T-helper 1 cell (primary cell): Measurements from ENCODE around the gene COX7A2.

Source experiments
- DNase-seq, 5 donors: peaks; one replicate each; pipeline ENCODE4 v3.0.0-alpha.2; 2012 to 2020

COX7A2 gene

GRCh38 chr6:75219263-75219662, 24.3 kb downstream of the COX7A2 start:
- no peak for DNase-seq

- no peak for DNase-seq
Observed at GRCh38 chr6:75217193-75217592, 26.4 kb downstream of the COX7A2 start.

- DNase-seq = no peak
Observed at GRCh38 chr6:75215291-75215690, 28.3 kb downstream of the COX7A2 start.

- DNase-seq = no peak
Observed at GRCh38 chr6:75213732-75214131, 29.9 kb downstream of the COX7A2 start.

- no peak for DNase-seq
Observed at GRCh38 chr6:75213112-75213511, 30.5 kb downstream of the COX7A2 start.

GRCh38 chr6:75211920-75212590, 31.5 kb downstream of the COX7A2 start:
- DNase-seq = no peak

- DNase-seq = peak in 4 of 5 donors; percentile 27 to 54 (median 46)
Observed at GRCh38 chr6:75210885-75211739, 32.5 kb downstream of the COX7A2 start.

GRCh38 chr6:75209184-75209723, 34.3 kb downstream of the COX7A2 start:
- DNase-seq = no peak

- DNase-seq = peak; percentile 50 to 75 (median 69)
Observed at GRCh38 chr6:75208298-75209183, 35.1 kb downstream of the COX7A2 start.

- DNase-seq = no peak
Observed at GRCh38 chr6:75206576-75207342, 36.8 kb downstream of the COX7A2 start.

GRCh38 chr6:75205776-75206575, 37.6 kb downstream of the COX7A2 start, which contains the start of gene COL12A1:
TSS of gene COL12A1 (minus strand) at chr6:75206053. CDS start at chr6:75202792, 3,261 bp downstream.
- no peak for DNase-seq

- DNase-seq = peak in 1 of 5 donors; percentile 16
Observed at GRCh38 chr6:75204959-75205775, 38.4 kb downstream of the COX7A2 start.

GRCh38 chr6:75204217-75204958, 39.2 kb downstream of the COX7A2 start:
- peak in 1 of 5 donors; percentile 33 for DNase-seq

- no peak for DNase-seq
Observed at GRCh38 chr6:75203721-75204120, 39.9 kb downstream of the COX7A2 start.

- DNase-seq = no peak
Observed at GRCh38 chr6:75202676-75203131, 40.9 kb downstream of the COX7A2 start.

- no peak for DNase-seq
Observed at GRCh38 chr6:75201901-75202672, 41.5 kb downstream of the COX7A2 start.

- DNase-seq = no peak
Observed at GRCh38 chr6:75201021-75201420, 42.6 kb downstream of the COX7A2 start.

- no peak for DNase-seq
Observed at GRCh38 chr6:75199889-75200288, 43.7 kb downstream of the COX7A2 start.
